ENCODE results near the gene RALBP1.

The RALBP1 gene

DNA sequence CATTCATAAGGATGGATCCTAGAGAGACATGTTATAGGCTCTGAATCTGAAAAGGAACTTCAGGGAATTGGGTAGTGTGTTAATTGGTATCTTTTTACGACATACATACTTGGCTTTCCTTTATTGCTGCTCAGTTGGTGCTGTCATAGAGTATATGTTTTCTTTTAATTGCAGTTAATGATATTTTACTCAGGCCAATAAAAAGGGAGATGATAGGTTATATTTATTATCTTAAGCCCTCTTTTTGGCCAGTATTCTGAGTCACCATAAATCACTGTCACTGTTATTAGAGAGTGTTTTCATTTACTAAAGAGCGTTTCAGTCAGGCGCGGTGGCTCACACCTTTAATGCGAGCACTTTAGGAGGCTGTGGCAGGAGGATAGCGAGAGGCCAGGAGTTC, 47.6 kb downstream of the RALBP1 start:
- Histone ChIP-seq H4K8ac (ENCODE audit: low read depth, low read length) (no peak overlapping the region), H3K4me3 (ENCODE audit: low read length in 2 of 2) (no peak overlapping the region), H3K4ac (ENCODE audit: low read length) (no peak overlapping the region), H3K27me3 (ENCODE audit: control insufficient read depth in 3 of 3, insufficient read depth in 3 of 3, low read depth in 1 of 3, low read length in 3 of 3) (no peaks in the 10 kb centered on the region), H3K4me1 (ENCODE audit: control insufficient read depth in 2 of 2, insufficient read depth in 1 of 2, low read depth in 1 of 2, low read length in 2 of 2) (no peaks in the 10 kb centered on the region), H3K18ac (ENCODE audit: low read length) (no peak overlapping the region), H3K79me1 (ENCODE audit: low read depth, low read length) (no peaks in the 10 kb centered on the region), H3K36me3 (replicated peaks in 1 of 2; ENCODE audit: control insufficient read depth in 2 of 2, insufficient read depth in 2 of 2, low read length in 2 of 2) (peaks cover 2 to 68% of the 10 kb centered on the region in 2 donors), H2BK5ac (ENCODE audit: low read length) (no peak overlapping the region), H3K14ac (ENCODE audit: low read length) (no peak overlapping the region), H3K23ac (ENCODE audit: low read depth, low read length, poor library complexity) (no peak overlapping the region), H4K91ac (ENCODE audit: low read depth, low read length, poor library complexity) (no peak overlapping the region), H3K9me3 (replicated peaks in 1 of 2; ENCODE audit: control insufficient read depth in 2 of 2, insufficient read depth in 1 of 2, low read depth in 1 of 2, low read length in 2 of 2) (peaks cover 0 to 10% of the 10 kb centered on the region in 2 donors), H2BK15ac (ENCODE audit: low read length) (no peak overlapping the region), H2BK12ac (ENCODE audit: low read length) (no peak overlapping the region), H2AK5ac (ENCODE audit: low read depth, low read length) (no peak overlapping the region), H2BK120ac (ENCODE audit: low read depth, low read length) (no peak overlapping the region), H3K27ac (replicated peaks; ENCODE audit: low read length) (no peak overlapping the region), H3K9ac (ENCODE audit: low read depth, low read length, poor library complexity) (no peak overlapping the region), H2AFZ (ENCODE audit: low read length) (no peak overlapping the region), H3K4me2 (ENCODE audit: insufficient read depth, low read length, poor library complexity, severe bottlenecking) (no peak overlapping the region)
- DNase-seq (ENCODE audit: low spot score): no peak
- no CpG with 5 or more reads among the region's 6 CpGs for WGBS, 2 donors (ENCODE audit: extremely low coverage in 2 of 2, insufficient read length in 2 of 2, insufficient replicate concordance in 1 of 2)

DNA sequence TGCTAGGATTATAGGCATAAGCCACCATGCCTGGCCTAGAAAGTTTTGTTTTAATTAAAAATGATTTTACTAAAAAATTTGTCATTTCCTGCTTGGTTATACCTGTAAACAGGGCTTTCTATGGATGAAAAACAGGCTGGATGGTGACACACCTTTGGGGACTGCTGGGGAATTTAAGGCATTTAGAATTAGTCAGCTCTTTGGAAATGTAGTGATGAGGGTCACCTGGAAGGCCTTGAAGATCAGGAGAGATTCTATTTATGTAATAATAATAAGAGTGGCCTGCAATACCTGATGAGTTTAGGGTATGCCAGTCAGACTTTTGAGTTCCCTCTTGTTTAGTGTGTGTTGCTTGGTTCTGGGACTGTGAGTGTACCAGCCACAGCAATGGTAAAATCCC, 51.1 kb downstream of the RALBP1 start:
- Histone ChIP-seq H3K14ac (ENCODE audit: low read length) (no peak overlapping the region), H3K18ac (ENCODE audit: low read length) (no peak overlapping the region), H4K8ac (ENCODE audit: low read depth, low read length) (no peak overlapping the region), H4K91ac (ENCODE audit: low read depth, low read length, poor library complexity) (no peak overlapping the region), H2AFZ (ENCODE audit: low read length) (no peak overlapping the region), H2BK12ac (ENCODE audit: low read length) (no peak overlapping the region), H3K36me3 (replicated peaks in 1 of 2; ENCODE audit: control insufficient read depth in 2 of 2, insufficient read depth in 2 of 2, low read length in 2 of 2) (peaks cover 4 to 85% of the 10 kb centered on the region in 2 donors), H2BK5ac (ENCODE audit: low read length) (no peak overlapping the region), H3K4me1 (ENCODE audit: control insufficient read depth in 2 of 2, insufficient read depth in 1 of 2, low read depth in 1 of 2, low read length in 2 of 2) (no peaks in the 10 kb centered on the region), H3K9ac (ENCODE audit: low read depth, low read length, poor library complexity) (no peak overlapping the region), H2AK5ac (ENCODE audit: low read depth, low read length) (no peak overlapping the region), H3K4me3 (ENCODE audit: low read length in 2 of 2) (no peak overlapping the region), H3K4me2 (ENCODE audit: insufficient read depth, low read length, poor library complexity, severe bottlenecking) (no peak overlapping the region), H2BK120ac (ENCODE audit: low read depth, low read length) (no peak overlapping the region), H3K79me1 (ENCODE audit: low read depth, low read length) (no peaks in the 10 kb centered on the region), H3K27ac (replicated peaks; ENCODE audit: low read length) (no peak overlapping the region), H3K9me3 (replicated peaks in 1 of 2; ENCODE audit: control insufficient read depth in 2 of 2, insufficient read depth in 1 of 2, low read depth in 1 of 2, low read length in 2 of 2) (peaks cover 0 to 25% of the 10 kb centered on the region in 2 donors), H2BK15ac (ENCODE audit: low read length) (no peak overlapping the region), H3K4ac (ENCODE audit: low read length) (no peak overlapping the region), H3K27me3 (ENCODE audit: control insufficient read depth in 3 of 3, insufficient read depth in 3 of 3, low read depth in 1 of 3, low read length in 3 of 3) (no peaks in the 10 kb centered on the region), H3K23ac (ENCODE audit: low read depth, low read length, poor library complexity) (no peak overlapping the region)
- DNase-seq (ENCODE audit: low spot score): no peak

- Histone ChIP-seq H3K36me3 (replicated peaks in 1 of 2; ENCODE audit: control insufficient read depth in 2 of 2, insufficient read depth in 2 of 2, low read length in 2 of 2) (peaks cover 15 to 87% of the 10 kb centered on the region in 2 donors), H3K4me1 (ENCODE audit: control insufficient read depth in 2 of 2, insufficient read depth in 1 of 2, low read depth in 1 of 2, low read length in 2 of 2) (peaks cover 3 to 10% of the 10 kb centered on the region in 2 donors), H3K18ac (ENCODE audit: low read length) (no peak overlapping the region), H3K4me3 (ENCODE audit: low read length in 2 of 2) (no peak overlapping the region), H3K9ac (ENCODE audit: low read depth, low read length, poor library complexity) (no peak overlapping the region), H2BK5ac (ENCODE audit: low read length) (no peak overlapping the region), H3K79me1 (ENCODE audit: low read depth, low read length) (no peaks in the 10 kb centered on the region), H2AK5ac (ENCODE audit: low read depth, low read length) (no peak overlapping the region), H3K27me3 (ENCODE audit: control insufficient read depth in 3 of 3, insufficient read depth in 3 of 3, low read depth in 1 of 3, low read length in 3 of 3) (no peaks in the 10 kb centered on the region), H3K27ac (replicated peaks; ENCODE audit: low read length) (no peak overlapping the region), H2BK120ac (ENCODE audit: low read depth, low read length) (no peak overlapping the region), H3K14ac (ENCODE audit: low read length) (no peak overlapping the region), H3K4me2 (ENCODE audit: insufficient read depth, low read length, poor library complexity, severe bottlenecking) (no peak overlapping the region), H2BK12ac (ENCODE audit: low read length) (no peak overlapping the region), H3K9me3 (replicated peaks in 1 of 2; ENCODE audit: control insufficient read depth in 2 of 2, insufficient read depth in 1 of 2, low read depth in 1 of 2, low read length in 2 of 2) (peaks cover 0 to 25% of the 10 kb centered on the region in 2 donors), H2BK15ac (ENCODE audit: low read length) (no peak overlapping the region), H4K91ac (ENCODE audit: low read depth, low read length, poor library complexity) (no peak overlapping the region), H3K23ac (ENCODE audit: low read depth, low read length, poor library complexity) (no peak overlapping the region), H3K4ac (ENCODE audit: low read length) (no peak overlapping the region), H2AFZ (ENCODE audit: low read length) (no peak overlapping the region), H4K8ac (ENCODE audit: low read depth, low read length) (no peak overlapping the region)
- 100% methylated on average over 1 of the region's 6 CpGs for WGBS, 2 donors (ENCODE audit: extremely low coverage in 2 of 2, insufficient read length in 2 of 2, insufficient replicate concordance in 1 of 2)
- no peak for DNase-seq (ENCODE audit: low spot score)
Observed at GRCh38 chr18:9530226-9531009, 55.1 kb downstream of the RALBP1 start.

DNA sequence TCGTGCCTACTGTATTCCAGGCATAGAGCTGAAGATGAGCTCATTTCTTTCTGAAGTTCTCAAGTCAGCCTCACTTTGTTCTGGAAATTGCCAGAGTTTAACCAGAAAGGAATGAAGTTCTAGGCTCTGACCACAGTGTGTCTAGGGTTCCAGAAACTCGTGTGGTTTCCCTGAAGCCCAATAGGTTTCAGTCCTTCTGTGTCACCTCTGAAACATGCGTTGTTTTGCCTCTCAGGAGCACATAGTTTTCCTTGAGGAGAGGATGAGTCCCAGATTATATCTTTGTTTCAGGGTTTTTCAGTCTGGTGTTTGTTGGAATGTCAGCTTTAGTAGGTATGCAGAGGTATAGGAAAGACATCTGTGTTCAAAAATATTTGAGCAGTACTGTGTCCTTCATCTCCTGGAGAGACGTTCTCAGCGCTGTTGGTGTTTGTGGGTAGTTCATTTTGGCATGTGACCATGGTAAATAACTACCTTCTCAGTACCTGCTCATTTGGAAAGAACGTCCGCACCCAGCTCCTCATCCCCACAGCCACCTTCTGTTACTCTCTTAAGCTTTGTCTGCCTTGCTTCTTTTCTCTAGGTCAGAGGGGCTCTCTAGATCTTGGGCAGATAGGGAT, 56.6 kb downstream of the RALBP1 start:
- WGBS, 2 donors (ENCODE audit: extremely low coverage in 2 of 2, insufficient read length in 2 of 2, insufficient replicate concordance in 1 of 2): no CpG with 5 or more reads among the region's 7 CpGs
- DNase-seq (ENCODE audit: low spot score): no peak
- no peak overlapping the region for H3K27ac ChIP-seq (replicated peaks; ENCODE audit: low read length)
- H3K9me3 ChIP-seq (replicated peaks in 1 of 2; ENCODE audit: control insufficient read depth in 2 of 2, insufficient read depth in 1 of 2, low read depth in 1 of 2, low read length in 2 of 2): peaks cover 0 to 20% of the 10 kb centered on the region in 2 donors
- no peak overlapping the region for H3K23ac ChIP-seq (ENCODE audit: low read depth, low read length, poor library complexity)
- no peak overlapping the region for H3K4me2 ChIP-seq (ENCODE audit: insufficient read depth, low read length, poor library complexity, severe bottlenecking)
- peaks cover 7 to 14% of the 10 kb centered on the region in 2 donors for H3K4me1 ChIP-seq (ENCODE audit: control insufficient read depth in 2 of 2, insufficient read depth in 1 of 2, low read depth in 1 of 2, low read length in 2 of 2)
- H3K36me3 ChIP-seq (replicated peaks in 1 of 2; ENCODE audit: control insufficient read depth in 2 of 2, insufficient read depth in 2 of 2, low read length in 2 of 2): peaks cover 22 to 80% of the 10 kb centered on the region in 2 donors
- H3K79me1 ChIP-seq (ENCODE audit: low read depth, low read length): no peaks in the 10 kb centered on the region
- no peak overlapping the region for H2BK120ac ChIP-seq (ENCODE audit: low read depth, low read length)
- no peak overlapping the region for H3K18ac ChIP-seq (ENCODE audit: low read length)
- H2AK5ac ChIP-seq (ENCODE audit: low read depth, low read length): no peak overlapping the region
- no peak overlapping the region for H3K14ac ChIP-seq (ENCODE audit: low read length)
- H2AFZ ChIP-seq (ENCODE audit: low read length): no peak overlapping the region
- no peak overlapping the region for H4K91ac ChIP-seq (ENCODE audit: low read depth, low read length, poor library complexity)
- H3K27me3 ChIP-seq (ENCODE audit: control insufficient read depth in 3 of 3, insufficient read depth in 3 of 3, low read depth in 1 of 3, low read length in 3 of 3): no peaks in the 10 kb centered on the region
- no peak overlapping the region for H3K4ac ChIP-seq (ENCODE audit: low read length)
- H2BK5ac ChIP-seq (ENCODE audit: low read length): no peak overlapping the region
- H4K8ac ChIP-seq (ENCODE audit: low read depth, low read length): no peak overlapping the region
- no peak overlapping the region for H3K9ac ChIP-seq (ENCODE audit: low read depth, low read length, poor library complexity)
- H2BK12ac ChIP-seq (ENCODE audit: low read length): no peak overlapping the region
- no peak overlapping the region for H3K4me3 ChIP-seq (ENCODE audit: low read length in 2 of 2)
- H2BK15ac ChIP-seq (ENCODE audit: low read length): no peak overlapping the region

All from neuronal stem cell (in vitro differentiated cells).